Measurements from ENCODE around the gene IGSF9B. TPM values are rescaled to one million over a fixed set of nuclear protein-coding genes. Genes with fewer than 3 reads are reported as not detected.

The IGSF9B gene
- total RNA-seq, 1 donor from 2014 or later: 3.8 TPM

DNA sequence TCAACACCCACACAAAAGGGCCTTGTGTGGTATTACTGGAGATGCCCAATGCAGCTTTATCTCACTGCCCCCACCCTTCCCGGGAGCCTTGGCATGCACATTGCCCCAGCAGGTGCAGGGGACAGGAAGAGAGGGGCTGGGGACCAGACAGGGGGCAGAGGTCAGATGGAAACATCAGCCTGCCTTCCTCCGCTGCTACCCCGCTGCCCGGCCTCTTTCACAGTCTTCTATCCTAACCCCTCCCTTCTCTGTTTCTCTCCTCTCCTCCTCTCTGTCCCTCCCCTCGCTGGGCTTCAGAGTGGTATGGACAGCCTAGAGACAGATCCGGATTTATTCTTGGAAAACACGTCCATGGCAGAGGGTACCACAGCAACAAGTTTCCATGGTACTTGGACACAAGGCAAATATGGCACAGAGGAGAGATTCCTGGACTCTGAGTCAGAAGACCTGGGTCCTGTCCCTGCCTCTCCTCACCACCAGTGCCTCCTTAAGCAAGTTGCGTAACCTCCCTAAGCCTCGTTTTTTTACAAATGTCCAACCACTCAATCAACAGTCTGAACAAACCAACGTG is 8.3 kb upstream of the IGSF9B start:
- Mint-ChIP-seq H3K4me3 (ENCODE audit: unreplicated experiment) (no peak overlapping the region), H3K27ac (ENCODE audit: unreplicated experiment) (no peak overlapping the region), H3K36me3 (ENCODE audit: unreplicated experiment) (no peaks in the 10 kb centered on the region), H3K9me3 (ENCODE audit: unreplicated experiment) (no peaks in the 10 kb centered on the region), H3K27me3 (ENCODE audit: unreplicated experiment) (peaks cover 30% of the 10 kb centered on the region), H3K4me1 (ENCODE audit: unreplicated experiment) (peaks cover 2% of the 10 kb centered on the region)
- TF ChIP-seq CTCF (IDR thresholded peaks at IDR 0.05): no peak
- no peak for DNase-seq (ENCODE audit: extremely low spot score, unreplicated experiment)

- Mint-ChIP-seq H3K9me3 (ENCODE audit: unreplicated experiment) (no peaks in the 10 kb centered on the region), H3K4me3 (ENCODE audit: unreplicated experiment) (no peak overlapping the region), H3K27me3 (ENCODE audit: unreplicated experiment) (peaks cover 31% of the 10 kb centered on the region), H3K36me3 (ENCODE audit: unreplicated experiment) (no peaks in the 10 kb centered on the region), H3K4me1 (ENCODE audit: unreplicated experiment) (peaks cover 2% of the 10 kb centered on the region), H3K27ac (ENCODE audit: unreplicated experiment) (no peak overlapping the region)
- TF ChIP-seq CTCF (IDR thresholded peaks at IDR 0.05): no peak
- no peak for DNase-seq (ENCODE audit: extremely low spot score, unreplicated experiment)
Observed at GRCh38 chr11:133964356-133964755, 7.6 kb upstream of the IGSF9B start.

DNA sequence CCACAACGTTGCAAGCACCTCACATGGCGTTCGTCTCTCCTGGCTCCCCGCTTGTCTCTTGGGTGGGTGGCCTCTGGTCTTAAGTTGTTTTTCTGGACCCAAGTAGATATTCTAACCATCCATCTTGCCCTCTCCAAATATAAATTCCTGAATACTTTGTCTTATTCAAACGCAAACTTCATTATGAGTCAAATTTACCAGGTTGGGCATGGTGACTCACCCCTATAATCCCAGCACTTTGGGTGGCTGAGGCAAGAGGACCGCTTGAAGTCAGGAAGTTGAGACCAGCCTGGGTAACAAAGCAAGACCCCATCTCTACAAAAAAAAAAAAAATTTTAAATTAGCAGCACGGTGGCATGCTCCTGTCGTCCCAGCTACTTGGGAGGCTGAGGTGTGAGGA is 5.1 kb upstream of the IGSF9B start:
- no peak for TF ChIP-seq CTCF (IDR thresholded peaks at IDR 0.05)
- Mint-ChIP-seq H3K4me1 (ENCODE audit: unreplicated experiment) (peaks cover 10% of the 10 kb centered on the region), H3K27me3 (ENCODE audit: unreplicated experiment) (peaks cover 48% of the 10 kb centered on the region), H3K27ac (ENCODE audit: unreplicated experiment) (no peak overlapping the region), H3K4me3 (ENCODE audit: unreplicated experiment) (no peak overlapping the region), H3K9me3 (ENCODE audit: unreplicated experiment) (no peaks in the 10 kb centered on the region), H3K36me3 (ENCODE audit: unreplicated experiment) (no peaks in the 10 kb centered on the region)
- DNase-seq (ENCODE audit: extremely low spot score, unreplicated experiment): no peak

DNA sequence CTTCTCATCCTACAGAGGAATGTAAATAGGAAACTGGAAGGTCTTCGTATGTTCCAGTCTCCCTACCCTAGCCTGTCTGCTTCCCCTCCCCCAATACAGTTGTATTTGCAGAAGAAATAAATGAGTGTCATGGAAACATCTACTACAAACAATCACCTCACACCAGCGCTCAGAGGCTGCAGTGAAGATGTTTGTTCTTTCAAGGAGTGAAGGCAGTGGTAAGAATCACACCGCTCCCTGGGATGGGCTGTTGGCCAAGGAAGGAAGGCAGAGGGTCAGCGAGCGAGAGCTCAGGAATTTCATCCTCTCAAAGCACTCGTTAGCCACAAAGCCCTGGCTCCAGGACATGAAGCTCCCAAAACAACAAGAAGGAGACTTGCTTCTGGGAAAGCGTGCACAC is 1.1 kb upstream of the IGSF9B start:
- Mint-ChIP-seq H3K36me3 (ENCODE audit: unreplicated experiment) (no peaks in the 10 kb centered on the region), H3K9me3 (ENCODE audit: unreplicated experiment) (no peaks in the 10 kb centered on the region), H3K4me1 (ENCODE audit: unreplicated experiment) (peaks cover 15% of the 10 kb centered on the region), H3K27me3 (ENCODE audit: unreplicated experiment) (peaks cover 67% of the 10 kb centered on the region), H3K27ac (ENCODE audit: unreplicated experiment) (no peak overlapping the region), H3K4me3 (ENCODE audit: unreplicated experiment) (peak overlapping the region; percentile 83)
- no peak for TF ChIP-seq CTCF (IDR thresholded peaks at IDR 0.05)
- DNase-seq (ENCODE audit: extremely low spot score, unreplicated experiment): no peak

GRCh38 chr11:133955945-133956421 is 785 bp downstream of the IGSF9B start:
- DNase-seq (ENCODE audit: extremely low spot score, unreplicated experiment): no peak
- peaks cover 27% of the 10 kb centered on the region for H3K4me1 Mint-ChIP-seq (ENCODE audit: unreplicated experiment)
- no peak for TF ChIP-seq CTCF (IDR thresholded peaks at IDR 0.05)
- no peak overlapping the region for H3K4me3 Mint-ChIP-seq (ENCODE audit: unreplicated experiment)
- H3K36me3 Mint-ChIP-seq (ENCODE audit: unreplicated experiment): no peaks in the 10 kb centered on the region
- H3K27ac Mint-ChIP-seq (ENCODE audit: unreplicated experiment): no peak overlapping the region
- H3K27me3 Mint-ChIP-seq (ENCODE audit: unreplicated experiment): peaks cover 64% of the 10 kb centered on the region
- H3K9me3 Mint-ChIP-seq (ENCODE audit: unreplicated experiment): no peaks in the 10 kb centered on the region

Measured in osteocyte (in vitro differentiated cells).